HFFc6 (cell line): Measurements from ENCODE around the gene FGF18. TPM values are rescaled to one million over a fixed set of nuclear protein-coding genes. Genes with fewer than 3 reads are reported as not detected.
"Not testable (repeated sequence)": the region's sequence is repeated elsewhere in the genome, so short reads cannot be mapped to it uniquely, and the experiment has no call there.

Experiments
- DNase-seq: peaks from one replicate; pipeline ENCODE4 v3.0.0-alpha.2; 2018
- H3K27ac Mint-ChIP-seq: 2 replicates; pipeline ENCODE4 v1.8.0; 2020; ENCODE audit warnings: mild to moderate bottlenecking, mixed read lengths
- H3K27me3 Mint-ChIP-seq: 2 replicates; pipeline ENCODE4 v1.8.0; 2021; ENCODE audit warnings: mild to moderate bottlenecking, moderate library complexity, mixed read lengths; ENCODE audit not compliant: insufficient read depth
- H3K36me3 Mint-ChIP-seq: 2 replicates; pipeline ENCODE4 v1.8.0; 2021; ENCODE audit warnings: low read depth, mixed read lengths
- H3K4me1 Mint-ChIP-seq: 2 replicates; pipeline ENCODE4 v1.8.0; 2020; ENCODE audit warnings: low read depth, mixed read lengths
- H3K4me3 Mint-ChIP-seq: 2 replicates; pipeline ENCODE4 v1.8.0; 2020; ENCODE audit warnings: mild to moderate bottlenecking, moderate library complexity, mixed read lengths
- H3K9me3 Mint-ChIP-seq: 2 replicates; pipeline ENCODE4 v1.8.0; 2020; ENCODE audit warnings: mild to moderate bottlenecking, mixed read lengths
- total RNA-seq, 6 experiments: library from RNA; stranded (reverse); fragmentation: NEBNext Ultra II Directional; extraction: Animal tissue kit (Norgen Biotek cat#: 25700); gene quantifications; 2 replicates in 1 of 6; 3 replicates in 5 of 6; pipeline ENCODE4 v1.2.3, GENCODE V29; 2021
- TF ChIP-seq, protein P1 (sequence below): fragments of 200-600 bp; sonication (generic); IDR thresholded peaks from 2 replicates; pipeline ENCODE4 v1.5.0; 2021; ENCODE audit warnings: antibody characterized with exemption, mild to moderate bottlenecking

The FGF18 gene
- total RNA-seq, 6 experiments from 2014 or later: 0.16 to 0.17 TPM; not detected in 4

- no peak overlapping the region; the same call in 1 of the 2 replicates for H3K4me3 Mint-ChIP-seq
- H3K9me3 Mint-ChIP-seq: no peaks in the 10 kb centered on the region
- H3K4me1 Mint-ChIP-seq: peaks cover 60% of the 10 kb centered on the region
- TF ChIP-seq, protein P1, sequence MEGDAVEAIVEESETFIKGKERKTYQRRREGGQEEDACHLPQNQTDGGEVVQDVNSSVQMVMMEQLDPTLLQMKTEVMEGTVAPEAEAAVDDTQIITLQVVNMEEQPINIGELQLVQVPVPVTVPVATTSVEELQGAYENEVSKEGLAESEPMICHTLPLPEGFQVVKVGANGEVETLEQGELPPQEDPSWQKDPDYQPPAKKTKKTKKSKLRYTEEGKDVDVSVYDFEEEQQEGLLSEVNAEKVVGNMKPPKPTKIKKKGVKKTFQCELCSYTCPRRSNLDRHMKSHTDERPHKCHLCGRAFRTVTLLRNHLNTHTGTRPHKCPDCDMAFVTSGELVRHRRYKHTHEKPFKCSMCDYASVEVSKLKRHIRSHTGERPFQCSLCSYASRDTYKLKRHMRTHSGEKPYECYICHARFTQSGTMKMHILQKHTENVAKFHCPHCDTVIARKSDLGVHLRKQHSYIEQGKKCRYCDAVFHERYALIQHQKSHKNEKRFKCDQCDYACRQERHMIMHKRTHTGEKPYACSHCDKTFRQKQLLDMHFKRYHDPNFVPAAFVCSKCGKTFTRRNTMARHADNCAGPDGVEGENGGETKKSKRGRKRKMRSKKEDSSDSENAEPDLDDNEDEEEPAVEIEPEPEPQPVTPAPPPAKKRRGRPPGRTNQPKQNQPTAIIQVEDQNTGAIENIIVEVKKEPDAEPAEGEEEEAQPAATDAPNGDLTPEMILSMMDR: no peak
- no peak for DNase-seq
- H3K27me3 Mint-ChIP-seq: peaks cover 9% of the 10 kb centered on the region
- H3K36me3 Mint-ChIP-seq: peaks cover 62% of the 10 kb centered on the region
- H3K27ac Mint-ChIP-seq: peak overlapping the region; percentile 36
Measured at GRCh38 chr5:171407234-171407633, 12.2 kb upstream of the FGF18 start.

DNA sequence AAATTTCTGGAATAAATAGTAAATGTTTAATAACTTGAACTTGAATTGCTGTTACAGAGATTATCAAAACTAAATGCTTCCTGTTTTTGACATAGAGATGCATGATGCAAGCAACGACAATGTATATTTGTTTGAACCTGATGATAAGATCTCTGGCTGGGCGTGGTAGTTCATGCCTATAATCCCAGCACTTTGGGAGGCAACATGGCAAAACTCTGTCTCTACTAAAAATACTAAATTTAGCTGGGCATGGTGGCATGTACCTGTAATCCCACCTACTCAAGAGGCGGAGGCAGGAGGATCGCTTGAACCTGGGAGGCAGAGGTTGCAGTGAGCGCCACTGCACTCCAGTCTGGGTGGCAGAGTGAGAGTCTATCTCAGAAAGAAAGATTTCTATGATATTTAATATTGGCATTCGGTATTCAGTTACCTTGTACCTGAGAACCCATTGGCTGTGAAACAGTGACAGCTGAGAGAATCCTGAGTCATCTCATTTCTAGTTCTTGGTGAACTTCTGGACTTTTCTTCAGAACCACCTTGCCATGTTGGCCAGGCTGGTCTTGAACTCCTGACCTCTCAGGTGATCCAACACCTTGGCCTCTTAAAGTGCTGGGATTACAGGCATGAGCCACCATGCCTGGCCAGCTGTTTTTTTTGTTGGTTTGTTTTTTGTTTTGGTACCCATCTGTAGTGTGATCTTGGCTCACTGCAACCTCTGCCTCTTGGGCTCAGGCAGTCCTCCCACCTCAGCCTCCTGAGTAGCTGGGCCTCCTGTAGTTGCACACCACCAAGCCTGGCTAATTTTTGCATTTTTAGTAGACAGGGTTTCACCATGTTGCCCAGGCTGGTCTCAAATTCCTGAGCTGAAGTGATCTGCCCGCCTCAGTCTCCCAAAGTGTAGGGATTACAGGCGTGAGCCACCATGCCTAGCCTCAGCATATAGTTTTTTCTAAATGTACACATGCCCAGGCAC lies 10.0 kb upstream of the FGF18 start:
- Mint-ChIP-seq H3K9me3 (no peaks in the 10 kb centered on the region), H3K4me3 (peak overlapping the region; percentile 39; the same call in 1 of the 2 replicates), H3K27me3 (peaks cover 9% of the 10 kb centered on the region), H3K36me3 (peaks cover 72% of the 10 kb centered on the region), H3K27ac (peak overlapping the region; percentile 32), H3K4me1 (peaks cover 65% of the 10 kb centered on the region)
- DNase-seq: no peak
- TF ChIP-seq, protein P1: no peak

DNA sequence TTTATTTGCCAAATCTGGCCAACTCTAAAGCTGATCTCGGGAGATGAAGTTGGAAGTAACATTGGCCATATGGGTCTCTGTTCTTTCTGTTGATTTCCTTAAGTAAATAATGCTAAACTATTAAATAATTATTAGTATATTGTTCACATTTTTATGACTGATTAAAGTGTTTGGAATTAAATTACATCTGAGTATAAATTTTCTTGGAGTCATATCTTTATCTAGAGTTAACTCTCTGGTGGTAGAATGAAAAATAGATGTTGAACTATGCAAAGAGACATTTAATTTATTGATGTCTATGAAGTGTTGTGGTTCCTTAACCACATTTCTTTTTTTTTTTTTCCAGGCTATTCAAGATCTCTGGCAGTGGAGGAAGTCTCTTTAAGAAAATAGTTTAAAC lies 9.3 kb upstream of the FGF18 start:
- DNase-seq: no peak
- Mint-ChIP-seq H3K27ac (peak overlapping the region; percentile 65), H3K27me3 (peaks cover 8% of the 10 kb centered on the region), H3K4me1 (peaks cover 63% of the 10 kb centered on the region), H3K36me3 (peaks cover 68% of the 10 kb centered on the region), H3K9me3 (no peaks in the 10 kb centered on the region), H3K4me3 (peak overlapping the region; percentile 40)
- TF ChIP-seq, protein P1: no peak

- DNase-seq: no peak
- peaks cover 43% of the 10 kb centered on the region for H3K4me1 Mint-ChIP-seq
- no peak overlapping the region; the same call in 1 of the 2 replicates for H3K4me3 Mint-ChIP-seq
- H3K36me3 Mint-ChIP-seq: peaks cover 48% of the 10 kb centered on the region
- H3K27me3 Mint-ChIP-seq: peaks cover 6% of the 10 kb centered on the region
- H3K9me3 Mint-ChIP-seq: no peaks in the 10 kb centered on the region
- TF ChIP-seq, protein P1: no peak
- 0 out of 2 replicates have a peak overlapping the region, but pooled peaks have one; percentile 21 for H3K27ac Mint-ChIP-seq
Measured at GRCh38 chr5:171412186-171412585, 7.3 kb upstream of the FGF18 start.

DNA sequence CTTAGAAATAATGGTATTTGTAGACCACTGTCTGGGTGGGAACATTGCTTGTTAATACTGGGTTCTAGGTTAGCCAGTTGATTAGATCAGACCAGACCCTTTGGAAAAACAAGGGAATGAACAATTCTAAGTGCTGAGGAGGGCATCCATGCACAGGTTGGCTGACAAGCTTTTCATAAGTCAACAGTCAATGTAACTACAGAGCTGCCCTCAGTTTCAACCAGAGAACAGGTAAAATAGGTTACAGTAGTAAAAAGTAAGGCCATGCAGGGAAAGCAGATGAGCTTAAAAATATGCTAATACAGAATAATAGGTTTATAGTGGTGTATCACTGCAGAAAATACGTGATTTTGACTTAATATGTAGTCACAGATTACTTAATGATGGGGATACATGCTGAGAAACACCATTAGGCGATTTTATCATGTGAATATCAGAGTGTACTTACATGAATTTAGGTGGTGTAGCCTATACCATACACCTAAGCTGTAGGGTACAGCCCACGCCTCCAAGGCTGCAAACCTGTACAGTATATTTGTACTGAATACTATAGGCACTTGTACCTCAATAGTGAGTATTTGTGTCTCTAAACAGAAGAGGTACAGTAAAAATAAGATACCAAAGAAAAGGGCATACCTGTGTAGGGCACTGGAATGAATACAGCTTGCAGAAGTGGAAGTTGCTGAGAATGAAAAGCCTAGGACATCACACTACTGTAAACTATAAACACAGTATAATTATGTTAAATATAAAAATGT lies 6.1 kb upstream of the FGF18 start:
- DNase-seq: no peak
- Mint-ChIP-seq H3K27ac (peak overlapping the region; percentile 36; the same call in 1 of the 2 replicates), H3K9me3 (no peaks in the 10 kb centered on the region), H3K36me3 (peaks cover 36% of the 10 kb centered on the region), H3K4me3 (peak overlapping the region; percentile 20; the same call in 1 of the 2 replicates), H3K4me1 (peaks cover 33% of the 10 kb centered on the region), H3K27me3 (peaks cover 5% of the 10 kb centered on the region)
- TF ChIP-seq, protein P1: no peak

GRCh38 chr5:171413993-171414392 lies 5.5 kb upstream of the FGF18 start:
- Mint-ChIP-seq H3K36me3 (peaks cover 30% of the 10 kb centered on the region), H3K4me1 (peaks cover 31% of the 10 kb centered on the region)
- not testable (repeated sequence) for H3K9me3 Mint-ChIP-seq, H3K27ac Mint-ChIP-seq, H3K27me3 Mint-ChIP-seq, DNase-seq, H3K4me3 Mint-ChIP-seq
